Measurements from ENCODE around the gene DYNC2LI1.
A peak's percentile ranks its signal among the peaks of the same experiment; 100 is the strongest.

Gene DYNC2LI1

DNA sequence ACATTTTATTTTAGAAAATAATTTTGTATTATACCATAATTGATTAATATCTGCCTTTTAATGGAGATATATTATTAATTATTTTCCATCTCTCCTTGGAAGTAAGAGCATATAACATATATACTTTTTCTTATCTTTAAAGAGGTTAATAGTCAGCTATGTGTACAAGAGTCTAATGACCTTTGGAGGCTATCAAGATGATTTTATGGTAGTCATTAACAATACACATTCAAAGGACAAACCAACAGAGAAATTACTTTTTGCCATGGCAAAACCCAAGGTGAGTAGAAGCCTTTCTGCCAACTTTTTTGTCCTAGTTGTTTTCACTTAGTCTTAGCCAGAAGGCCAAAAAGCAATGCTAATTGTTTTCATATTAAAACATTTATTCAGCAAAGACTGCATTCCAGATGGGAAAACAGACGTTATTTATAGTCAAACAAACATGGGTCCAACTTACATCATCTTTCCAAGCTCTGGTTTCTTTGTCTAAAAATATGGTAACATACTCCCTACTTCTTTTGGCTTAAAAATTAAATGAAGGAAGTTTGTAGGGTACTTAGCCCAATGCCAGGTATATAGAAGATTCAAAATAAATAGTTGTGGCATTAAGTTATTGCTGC is 9.6 kb upstream of the DYNC2LI1 start:
- no peak for DNase-seq

- peak; percentile 0 for DNase-seq
Measured at GRCh38 chr2:43766006-43766405, 7.8 kb upstream of the DYNC2LI1 start.

- no peak for DNase-seq
Measured at GRCh38 chr2:43774617-43775016, 778 bp downstream of the DYNC2LI1 start.

GRCh38 chr2:43776324-43776723 is 2.5 kb downstream of the DYNC2LI1 start:
- DNase-seq, result no peak

DNA sequence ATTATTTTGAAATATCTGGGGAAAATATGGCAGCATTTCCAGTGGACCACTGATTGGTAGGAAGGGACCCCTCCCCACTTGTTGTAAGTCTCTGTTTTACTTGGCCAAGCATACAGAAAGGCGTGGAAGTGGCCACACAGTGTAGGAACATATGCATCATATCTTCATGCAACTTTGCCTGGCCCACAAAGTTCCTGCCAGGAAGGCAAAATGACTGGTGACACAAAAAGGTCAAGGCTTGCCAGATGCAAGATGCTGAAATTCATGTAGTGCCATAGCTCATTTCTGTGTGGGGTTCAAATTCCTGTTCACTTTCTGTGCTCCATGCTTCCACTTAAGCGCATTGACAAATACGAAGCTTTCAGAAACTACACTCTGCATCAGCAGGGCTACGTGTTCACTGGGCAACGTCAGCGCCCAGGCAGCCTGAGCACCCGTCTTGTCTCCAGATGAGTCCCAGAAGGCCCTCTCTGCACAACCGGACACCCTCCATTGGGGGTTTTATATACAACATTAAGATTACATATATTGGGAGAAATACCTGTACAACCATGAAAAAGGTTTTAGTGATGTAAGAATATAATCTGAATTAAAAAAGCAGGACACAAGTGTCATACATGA is 3.6 kb downstream of the DYNC2LI1 start:
- DNase-seq, result no peak

GRCh38 chr2:43778233-43778632 is 4.4 kb downstream of the DYNC2LI1 start:
- DNase-seq, result no peak

GRCh38 chr2:43787895-43788294 is 14.1 kb downstream of the DYNC2LI1 start:
- no peak for DNase-seq

- no peak for DNase-seq
Measured at GRCh38 chr2:43788646-43789045, 14.8 kb downstream of the DYNC2LI1 start.

DNA sequence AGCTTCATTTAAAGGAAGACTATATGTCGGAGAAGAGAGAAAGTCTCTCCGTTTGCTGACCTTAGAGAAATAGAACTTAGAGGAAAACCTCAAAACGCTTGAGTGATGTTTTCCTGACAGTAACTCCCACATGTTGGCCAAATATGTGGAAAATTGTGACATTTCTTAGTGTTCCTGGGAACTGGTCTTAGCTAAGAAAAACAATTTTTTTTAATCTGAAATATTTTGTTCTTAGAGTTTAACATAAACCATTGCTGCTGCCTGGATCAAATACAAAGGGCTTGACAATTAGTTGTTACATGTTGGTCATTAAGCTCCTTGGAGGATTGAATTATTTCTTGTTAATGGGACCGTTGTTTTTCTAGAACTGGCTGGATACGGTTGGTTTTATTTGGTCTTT is 16.3 kb downstream of the DYNC2LI1 start:
- no peak for DNase-seq

DNA sequence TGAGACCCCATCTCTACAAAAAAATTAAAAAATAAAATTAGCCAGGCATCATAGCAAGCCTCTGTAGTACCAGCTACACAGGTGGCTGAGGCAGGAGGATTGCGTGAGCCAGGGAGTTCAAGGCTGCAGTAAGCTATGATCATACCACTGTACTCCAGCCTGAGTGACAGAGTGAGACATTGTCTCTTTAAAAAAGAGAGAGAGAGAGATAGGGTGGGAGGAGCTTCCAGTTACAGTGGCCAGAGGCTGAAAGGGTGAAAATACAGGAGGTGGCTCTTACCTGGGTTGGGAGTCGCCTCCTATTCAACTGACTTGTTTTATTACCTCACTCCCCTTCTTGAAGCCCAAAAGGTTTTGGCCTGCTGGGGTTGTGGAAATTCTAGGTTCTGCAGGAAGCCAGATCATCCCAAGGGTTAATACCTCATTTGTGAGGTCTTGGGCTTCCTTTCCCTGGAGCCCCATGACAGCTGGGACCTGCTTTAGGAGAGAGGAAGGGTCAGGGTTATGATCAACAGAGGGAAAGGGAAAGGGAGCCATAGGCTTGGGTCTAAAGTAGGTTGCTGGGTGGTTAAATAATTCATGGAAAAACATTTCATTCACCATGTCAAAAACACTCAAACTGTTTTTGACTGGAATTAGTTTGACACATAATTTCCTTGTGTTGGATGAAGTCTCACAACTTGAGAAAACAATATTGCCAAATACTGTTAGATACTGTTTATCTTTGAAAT is 17.4 kb downstream of the DYNC2LI1 start:
- DNase-seq, result no peak

GRCh38 chr2:43792653-43793052 is 18.8 kb downstream of the DYNC2LI1 start:
- DNase-seq, result no peak

DNA sequence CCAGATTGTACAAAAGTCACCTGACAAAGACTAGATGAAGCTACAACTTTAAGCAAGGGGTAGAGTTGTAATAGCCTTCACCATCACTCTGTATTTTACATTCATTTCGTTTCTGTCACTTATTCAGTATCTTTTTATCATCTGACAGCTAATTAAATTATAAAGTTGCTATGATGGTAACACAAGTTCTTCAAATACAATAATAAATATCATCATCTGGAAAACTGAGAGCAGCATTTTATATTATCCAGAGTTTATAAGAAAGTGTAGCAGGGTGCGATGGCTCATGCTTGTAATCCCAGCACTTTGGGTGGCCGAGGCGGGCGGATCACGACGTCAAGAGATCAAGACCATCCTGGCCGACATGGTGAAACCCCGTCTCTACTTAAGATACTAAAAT is 21.1 kb downstream of the DYNC2LI1 start:
- DNase-seq, result no peak

DNA sequence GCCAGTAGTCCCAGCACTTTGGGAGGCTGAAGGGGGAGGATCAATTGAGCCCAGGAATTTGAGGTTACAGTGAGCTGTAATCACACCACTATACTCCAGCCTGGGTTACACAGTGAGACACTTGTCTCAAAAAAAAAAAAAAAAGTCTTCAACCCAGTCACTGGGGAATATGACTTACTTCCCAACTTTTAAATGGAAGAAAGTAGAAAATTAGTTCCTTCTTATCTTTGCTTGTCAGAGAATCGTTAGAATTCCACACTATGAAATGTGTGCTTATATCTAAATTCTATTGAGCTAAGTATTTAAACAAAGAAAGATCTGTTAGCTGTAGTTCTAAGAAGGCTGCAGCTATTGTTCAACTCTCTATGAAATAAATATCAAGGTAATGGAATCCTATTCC is 22.4 kb downstream of the DYNC2LI1 start:
- no peak for DNase-seq

DNA sequence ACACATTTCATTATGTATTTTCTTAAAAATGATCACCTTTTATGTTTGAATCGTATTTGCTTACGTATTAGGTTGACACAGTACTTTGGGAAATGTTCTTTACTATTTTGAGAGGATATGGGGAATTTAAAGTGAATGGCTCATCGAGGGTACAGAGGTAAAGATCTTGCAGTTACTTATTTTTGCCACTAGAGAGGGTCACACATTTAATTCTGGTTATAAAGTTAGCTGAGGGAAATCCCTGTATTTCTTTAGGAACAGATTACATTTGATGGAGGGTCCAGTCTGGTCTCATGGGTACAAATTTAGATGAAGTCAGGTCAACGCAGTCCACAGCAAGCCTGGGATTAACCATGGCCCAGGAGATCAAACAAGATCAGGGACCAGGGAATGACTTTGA is 24.5 kb downstream of the DYNC2LI1 start:
- no peak for DNase-seq

DNA sequence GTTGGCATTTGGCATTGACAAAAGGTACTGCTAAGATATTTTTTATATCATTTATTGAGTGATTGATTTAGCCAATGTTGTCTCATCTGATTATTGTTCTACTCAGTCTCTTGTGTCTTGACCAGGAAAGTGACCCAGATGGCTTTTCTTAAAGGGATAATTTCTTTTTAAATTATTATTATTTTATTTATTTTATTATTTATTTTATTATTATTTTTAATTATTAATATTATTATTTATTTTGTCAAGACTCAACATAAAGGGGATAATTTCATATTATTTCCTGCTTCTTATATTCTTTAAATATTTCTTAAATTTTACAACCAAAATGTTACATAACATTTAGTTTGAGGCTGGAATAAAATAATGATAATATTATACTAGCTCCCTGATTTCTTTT is 27.1 kb downstream of the DYNC2LI1 start:
- DNase-seq, result no peak

GRCh38 chr2:43802135-43802534 is 28.3 kb downstream of the DYNC2LI1 start:
- DNase-seq, result no peak

GRCh38 chr2:43803113-43803512 is 29.3 kb downstream of the DYNC2LI1 start:
- no peak for DNase-seq

GRCh38 chr2:43806719-43807031 is 32.8 kb downstream of the DYNC2LI1 start:
- no peak for DNase-seq

DNA sequence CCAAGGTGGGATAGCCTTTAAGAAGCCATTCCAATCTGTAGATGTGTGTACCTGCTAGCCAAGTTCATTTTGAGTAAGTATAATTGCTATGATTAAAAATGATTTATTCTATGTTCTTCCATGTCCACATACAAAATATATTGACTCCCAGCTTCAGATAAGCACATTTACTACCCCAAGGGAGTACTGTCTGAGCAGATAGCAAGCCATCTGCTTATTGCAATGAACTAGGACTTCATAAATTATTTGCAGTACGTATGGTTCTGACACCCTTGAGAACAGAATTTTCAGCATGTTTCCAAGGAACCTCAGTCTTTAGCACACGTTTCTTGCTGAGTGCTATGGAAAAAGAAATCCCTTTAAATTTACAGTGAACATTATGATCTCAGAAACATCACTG is 36.6 kb downstream of the DYNC2LI1 start:
- no peak for DNase-seq

DNA sequence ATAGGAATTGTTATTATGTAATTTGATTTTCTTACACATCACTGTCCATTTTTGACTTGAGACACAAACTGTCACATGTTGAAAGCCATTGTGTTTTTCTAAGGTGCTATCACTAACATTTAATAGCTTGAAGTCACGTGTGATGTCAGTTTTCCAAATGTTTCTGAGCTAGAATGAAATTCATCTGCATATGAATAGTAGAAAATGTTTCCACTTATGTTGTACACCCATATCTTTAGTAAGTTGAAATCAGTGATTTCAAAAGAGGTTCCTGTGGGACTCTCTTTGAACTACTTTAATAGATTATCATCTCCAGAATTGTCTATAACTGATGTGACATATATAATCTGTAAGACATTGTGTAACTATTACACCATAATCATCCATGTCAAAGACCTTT is 37.0 kb downstream of the DYNC2LI1 start:
- no peak for DNase-seq

- DNase-seq, result no peak
Measured at GRCh38 chr2:43812006-43812405, 38.2 kb downstream of the DYNC2LI1 start.

DNA sequence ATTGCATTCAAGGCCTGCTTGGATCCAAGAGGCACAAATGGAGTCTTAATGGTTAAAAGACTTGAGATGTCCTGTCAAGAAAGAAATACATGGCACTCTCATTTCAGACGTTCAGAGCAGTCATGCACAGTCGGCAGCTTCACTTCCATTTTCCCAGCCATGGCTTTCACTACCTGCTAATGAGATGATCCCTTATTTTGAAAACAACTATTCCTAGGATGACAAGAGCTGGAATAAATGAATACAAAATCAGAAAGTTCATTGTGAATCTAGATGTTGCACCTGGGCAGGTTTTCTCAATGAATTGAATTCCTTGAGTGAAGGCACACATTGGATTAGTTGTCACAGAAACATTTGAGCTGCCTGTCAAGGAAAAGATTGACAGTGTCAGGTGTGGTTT is 39.1 kb downstream of the DYNC2LI1 start:
- DNase-seq, result no peak

- DNase-seq, result no peak
Measured at GRCh38 chr2:43814711-43815110, 40.9 kb downstream of the DYNC2LI1 start.

- DNase-seq, result no peak
Measured at GRCh38 chr2:43818761-43819160, 44.9 kb downstream of the DYNC2LI1 start.

Data from NCI-H1105 treated with DMSO at 0.1 percent for 48 hours (cell line).